ENCODE measurements around the gene SMCO2. TPM values are rescaled to one million over a fixed set of nuclear protein-coding genes. Genes with fewer than 3 reads are reported as not detected.

Gene SMCO2
- total RNA-seq, 2 donors from 2014 or later, result not detected

- Mint-ChIP-seq H3K4me3 (no peak overlapping the region), H3K27ac (no peak overlapping the region), H3K27me3 (peaks cover 13% of the 10 kb centered on the region), H3K4me1 (peaks cover 4% of the 10 kb centered on the region), H3K36me3 (ENCODE audit: low read depth) (no peaks in the 10 kb centered on the region)
- no peaks in the 10 kb centered on the region for H3K9me3 ChIP-seq (ENCODE audit: control insufficient read depth, low read length, poor library complexity, severe bottlenecking)
- DNase-seq (no peak), ATAC-seq (no peak)
Observed at GRCh38 chr12:27547592-27547991, 101.1 kb downstream of the SMCO2 start.

- H3K9me3 ChIP-seq (ENCODE audit: control insufficient read depth, low read length, poor library complexity, severe bottlenecking), result no peaks in the 10 kb centered on the region
- ATAC-seq (no peak), DNase-seq (no peak)
- peaks cover 10% of the 10 kb centered on the region for H3K27me3 Mint-ChIP-seq
- H3K4me3 Mint-ChIP-seq, result no peak overlapping the region
- peaks cover 6% of the 10 kb centered on the region for H3K4me1 Mint-ChIP-seq
- peak overlapping the region; percentile 19 for H3K27ac Mint-ChIP-seq
- no peaks in the 10 kb centered on the region for H3K36me3 Mint-ChIP-seq (ENCODE audit: low read depth)
Observed at GRCh38 chr12:27548301-27549199, 102.0 kb downstream of the SMCO2 start.

GRCh38 chr12:27549236-27549800, 102.8 kb downstream of the SMCO2 start:
- Mint-ChIP-seq H3K27ac (peak overlapping the region; percentile 19), H3K27me3 (peaks cover 10% of the 10 kb centered on the region), H3K4me1 (peaks cover 6% of the 10 kb centered on the region), H3K36me3 (ENCODE audit: low read depth) (no peaks in the 10 kb centered on the region), H3K4me3 (no peak overlapping the region)
- ATAC-seq (no peak), DNase-seq (no peak)
- H3K9me3 ChIP-seq (ENCODE audit: control insufficient read depth, low read length, poor library complexity, severe bottlenecking), result no peaks in the 10 kb centered on the region

DNA sequence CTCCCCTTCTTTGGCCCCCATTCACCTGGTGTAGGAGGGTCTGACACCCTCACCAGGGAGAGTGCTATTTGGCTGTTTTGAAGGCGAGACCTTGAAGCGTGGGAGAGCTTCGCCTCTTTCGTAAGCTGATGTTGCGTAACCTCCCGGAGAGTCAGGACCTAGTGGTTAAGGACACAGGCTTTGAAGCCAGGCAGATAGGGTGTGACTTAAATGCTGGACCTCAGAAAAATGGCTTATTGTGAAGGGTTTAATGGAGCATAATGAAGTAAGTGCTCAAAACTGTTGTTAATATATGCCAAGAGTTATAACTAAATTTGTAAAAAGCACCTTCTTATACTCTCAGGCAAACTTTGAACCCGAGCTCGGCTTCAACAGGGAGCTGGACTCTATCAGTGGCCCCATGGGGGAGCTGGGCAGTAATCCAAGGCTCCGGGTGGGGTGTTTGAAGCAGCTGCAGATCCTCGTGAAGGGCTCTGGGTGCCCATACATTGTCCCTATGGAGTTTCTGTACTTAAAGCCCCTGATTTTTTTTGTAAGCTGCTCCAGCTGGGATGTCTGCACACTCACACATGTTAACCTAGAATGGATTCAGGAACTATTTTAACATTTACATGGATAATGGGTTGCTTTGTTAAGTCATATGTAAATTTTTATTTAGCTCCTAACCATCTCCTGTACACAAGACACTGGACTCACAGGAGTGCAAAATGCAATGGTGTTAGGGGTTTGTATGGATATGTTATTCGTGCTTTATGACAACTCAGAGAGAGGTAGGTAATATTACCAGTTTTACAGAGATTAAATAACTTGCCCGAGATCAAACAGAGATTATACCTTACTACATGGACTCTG, 103.5 kb downstream of the SMCO2 start:
- H3K9me3 ChIP-seq (ENCODE audit: control insufficient read depth, low read length, poor library complexity, severe bottlenecking), result no peaks in the 10 kb centered on the region
- no peak overlapping the region for H3K27ac Mint-ChIP-seq
- peaks cover 10% of the 10 kb centered on the region for H3K27me3 Mint-ChIP-seq
- no peaks in the 10 kb centered on the region for H3K36me3 Mint-ChIP-seq (ENCODE audit: low read depth)
- ATAC-seq (no peak), DNase-seq (no peak)
- H3K4me1 Mint-ChIP-seq, result peaks cover 6% of the 10 kb centered on the region
- no peak overlapping the region for H3K4me3 Mint-ChIP-seq

DNA sequence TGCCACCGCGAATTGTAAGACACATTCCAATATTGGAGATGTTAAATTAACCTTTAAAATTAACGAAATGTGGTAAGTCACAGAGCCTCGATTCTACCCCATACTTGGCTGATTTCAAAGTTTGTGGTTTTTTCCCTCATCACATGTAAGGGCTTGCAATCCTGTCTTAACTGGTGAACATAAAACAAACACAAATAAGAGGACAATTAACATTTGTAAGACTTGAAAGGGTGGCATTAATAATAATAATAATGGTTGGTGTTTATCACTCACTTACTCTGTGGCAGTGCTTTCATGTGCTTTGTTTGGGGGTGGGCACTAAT, 104.1 kb downstream of the SMCO2 start:
- Mint-ChIP-seq H3K4me1 (peaks cover 6% of the 10 kb centered on the region), H3K27me3 (peaks cover 10% of the 10 kb centered on the region), H3K36me3 (ENCODE audit: low read depth) (no peaks in the 10 kb centered on the region), H3K27ac (no peak overlapping the region), H3K4me3 (no peak overlapping the region)
- H3K9me3 ChIP-seq (ENCODE audit: control insufficient read depth, low read length, poor library complexity, severe bottlenecking), result no peaks in the 10 kb centered on the region
- DNase-seq (no peak), ATAC-seq (no peak)

GRCh38 chr12:27551172-27551840, 104.8 kb downstream of the SMCO2 start:
- Mint-ChIP-seq H3K4me3 (no peak overlapping the region), H3K36me3 (ENCODE audit: low read depth) (no peaks in the 10 kb centered on the region), H3K27ac (no peak overlapping the region), H3K27me3 (peaks cover 10% of the 10 kb centered on the region), H3K4me1 (peaks cover 6% of the 10 kb centered on the region)
- H3K9me3 ChIP-seq (ENCODE audit: control insufficient read depth, low read length, poor library complexity, severe bottlenecking), result no peaks in the 10 kb centered on the region
- no peak for ATAC-seq
- no peak for DNase-seq

Other genes with a start within 250 kb of the SMCO2 start
- gene STK38L, start 202.4 kb upstream of the SMCO2 start, total RNA-seq, result 10 to 100 TPM; 13.3 to 18.7 TPM
- 1 to 10 TPM; 1.2 to 2.0 TPM for gene BMAL2, start 113.9 kb upstream of the SMCO2 start, total RNA-seq
- 1 to 10 TPM; 2.1 to 4.1 TPM for gene PPFIBP1, start 77.5 kb downstream of the SMCO2 start, total RNA-seq
- gene REP15, start 249.7 kb downstream of the SMCO2 start, total RNA-seq, result not detected

Data from T-helper 17 cell (primary cell).